Upper lobe of right lung (tissue), 1 donor: ENCODE measurements around the gene BMAL1. TPM values are rescaled to one million over a fixed set of nuclear protein-coding genes. Genes with fewer than 3 reads are reported as not detected.
"Not testable (repeated sequence)": the region's sequence is repeated elsewhere in the genome, so short reads cannot be mapped to it uniquely, and the experiment has no call there.

ENCODE experiments used
- ATAC-seq: fragments of 200-7000 bp; cut with Tn5 transposase; one replicate; pipeline ENCODE4 v1.9.1; 2020; ENCODE audit warnings: mild to moderate bottlenecking, moderate library complexity
- DNase-seq: peaks from one replicate; pipeline ENCODE4 v3.0.0-alpha.2; 2020
- H3K27ac ChIP-seq: fragments of 200-600 bp; one replicate; pipeline ENCODE4 v1.8.0; 2022
- H3K27me3 ChIP-seq: fragments of 200-600 bp; one replicate; pipeline ENCODE4 v1.8.0; 2022; ENCODE audit warnings: mild to moderate bottlenecking
- H3K36me3 ChIP-seq: fragments of 200-600 bp; one replicate; pipeline ENCODE4 v1.8.0; 2022
- H3K4me1 ChIP-seq: fragments of 200-600 bp; one replicate; pipeline ENCODE4 v1.8.0; 2022
- H3K4me3 ChIP-seq: fragments of 200-600 bp; one replicate; pipeline ENCODE4 v1.8.0; 2022; ENCODE audit warnings: mild to moderate bottlenecking
- H3K9me3 ChIP-seq: fragments of 200-600 bp; one replicate; pipeline ENCODE4 v1.8.0; 2022
- intact Hi-C: fragments of 100-400 bp; cut with DNase I; formaldehyde crosslinking; loops from one replicate; pipeline ENCODE4 v1.11.0; 2022
- total RNA-seq: library from RNA; stranded (reverse); fragmentation: NEBNext Ultra II Directional; extraction: Animal tissue kit (Norgen Biotek cat#: 25700); gene quantifications from one replicate; pipeline ENCODE4 v1.2.1, GENCODE V29; 2021
- TF ChIP-seq, protein P1 (sequence below): fragments of 200-600 bp; IDR thresholded peaks from one replicate; pipeline ENCODE4 v1.8.0; 2022; ENCODE audit warnings: antibody characterized with exemption
- donor health status: DM: no; HTN: yes; CAD: no; lungs with severe emphysema.

The BMAL1 gene
- total RNA-seq, 1 donor from 2014 or later: 18.8 TPM

DNA sequence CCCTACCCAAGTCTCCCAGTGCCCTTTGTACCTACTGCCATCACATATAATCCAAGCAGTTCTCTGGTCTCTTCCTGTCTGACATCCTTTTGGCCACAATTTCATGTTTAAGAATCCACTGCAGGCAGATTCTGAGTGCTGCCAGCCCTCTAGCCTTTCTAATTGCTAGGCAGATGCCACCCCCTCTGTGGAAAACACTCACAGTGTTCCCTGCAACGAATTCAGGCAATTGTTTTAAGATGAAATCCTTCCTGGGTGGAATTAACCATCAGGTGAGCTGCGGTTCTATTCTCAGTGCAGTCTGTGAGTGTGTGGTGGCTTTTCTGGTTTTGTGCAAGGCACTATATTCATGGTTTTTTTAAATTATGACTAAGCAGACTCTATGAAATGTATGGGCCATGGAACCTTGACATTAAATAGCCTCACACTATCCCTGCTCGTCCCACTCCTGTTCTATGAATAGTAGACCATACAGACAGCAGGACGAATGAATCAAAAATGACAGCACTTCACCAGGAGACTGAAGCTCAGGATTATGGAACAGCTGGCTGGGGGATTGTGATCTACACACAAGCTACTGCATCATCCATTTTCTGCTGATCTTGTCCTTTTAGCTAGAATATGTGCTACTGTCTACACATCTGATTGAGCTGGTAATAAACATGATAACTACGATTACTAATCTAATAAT lies 29.8 kb upstream of the BMAL1 start:
- H3K36me3 ChIP-seq: no peaks in the 10 kb centered on the region
- H3K27ac ChIP-seq: no peak overlapping the region
- TF ChIP-seq, protein P1, sequence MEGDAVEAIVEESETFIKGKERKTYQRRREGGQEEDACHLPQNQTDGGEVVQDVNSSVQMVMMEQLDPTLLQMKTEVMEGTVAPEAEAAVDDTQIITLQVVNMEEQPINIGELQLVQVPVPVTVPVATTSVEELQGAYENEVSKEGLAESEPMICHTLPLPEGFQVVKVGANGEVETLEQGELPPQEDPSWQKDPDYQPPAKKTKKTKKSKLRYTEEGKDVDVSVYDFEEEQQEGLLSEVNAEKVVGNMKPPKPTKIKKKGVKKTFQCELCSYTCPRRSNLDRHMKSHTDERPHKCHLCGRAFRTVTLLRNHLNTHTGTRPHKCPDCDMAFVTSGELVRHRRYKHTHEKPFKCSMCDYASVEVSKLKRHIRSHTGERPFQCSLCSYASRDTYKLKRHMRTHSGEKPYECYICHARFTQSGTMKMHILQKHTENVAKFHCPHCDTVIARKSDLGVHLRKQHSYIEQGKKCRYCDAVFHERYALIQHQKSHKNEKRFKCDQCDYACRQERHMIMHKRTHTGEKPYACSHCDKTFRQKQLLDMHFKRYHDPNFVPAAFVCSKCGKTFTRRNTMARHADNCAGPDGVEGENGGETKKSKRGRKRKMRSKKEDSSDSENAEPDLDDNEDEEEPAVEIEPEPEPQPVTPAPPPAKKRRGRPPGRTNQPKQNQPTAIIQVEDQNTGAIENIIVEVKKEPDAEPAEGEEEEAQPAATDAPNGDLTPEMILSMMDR: no peak
- no peaks in the 10 kb centered on the region for H3K9me3 ChIP-seq
- peaks cover 3% of the 10 kb centered on the region for H3K27me3 ChIP-seq
- no peak overlapping the region for H3K4me3 ChIP-seq
- DNase-seq (no peak), ATAC-seq (no peak)
- intact Hi-C loops: no loop called here
- H3K4me1 ChIP-seq: no peaks in the 10 kb centered on the region

DNA sequence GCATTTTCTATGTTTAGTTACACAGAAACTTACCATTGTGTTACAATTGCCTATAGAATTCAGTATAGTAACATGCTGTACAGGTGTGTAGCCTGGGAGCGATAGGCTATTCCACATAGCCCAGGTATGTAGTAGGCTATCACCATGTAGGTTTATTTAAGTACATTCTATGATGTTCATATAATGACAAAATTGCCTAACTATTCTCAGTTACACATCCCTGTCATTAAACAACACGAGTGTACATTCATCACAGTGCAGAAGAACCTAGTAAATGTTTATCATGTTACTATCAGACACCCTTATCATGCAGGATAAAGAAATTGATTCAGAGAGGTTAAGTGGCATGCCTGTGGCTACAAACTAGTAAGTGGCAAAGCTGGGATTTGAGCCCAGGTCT lies 28.4 kb upstream of the BMAL1 start:
- intact Hi-C loops: no loop called here
- Histone ChIP-seq H3K36me3 (no peaks in the 10 kb centered on the region), H3K27me3 (no peaks in the 10 kb centered on the region), H3K4me3 (no peak overlapping the region), H3K9me3 (no peaks in the 10 kb centered on the region), H3K4me1 (no peaks in the 10 kb centered on the region), H3K27ac (no peak overlapping the region)
- DNase-seq: no peak
- TF ChIP-seq, protein P1: no peak
- ATAC-seq: no peak

DNA sequence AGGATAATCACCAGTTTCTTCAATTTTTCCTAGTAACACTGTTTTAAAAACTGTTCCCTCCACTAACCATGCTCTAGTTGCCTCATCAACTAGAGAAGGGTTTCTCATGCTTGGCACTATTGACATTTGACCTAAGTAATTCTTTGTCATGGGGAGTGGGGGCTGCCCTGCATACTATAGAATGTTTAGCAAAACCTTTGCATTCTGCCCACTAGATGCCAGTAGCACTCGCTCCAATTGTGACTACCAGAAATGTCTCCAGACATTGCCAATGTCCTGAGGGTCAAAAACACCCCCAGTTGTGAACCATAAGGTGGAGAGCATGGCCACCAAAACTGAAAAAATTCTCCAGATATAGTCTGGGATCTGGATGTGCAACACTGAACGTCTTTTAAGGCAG lies 27.6 kb upstream of the BMAL1 start:
- H3K36me3 ChIP-seq: no peaks in the 10 kb centered on the region
- H3K27ac ChIP-seq: no peak overlapping the region
- no peaks in the 10 kb centered on the region for H3K4me1 ChIP-seq
- H3K4me3 ChIP-seq: no peak overlapping the region
- TF ChIP-seq, protein P1: peak; percentile 5
- intact Hi-C loops: no loop called here
- H3K27me3 ChIP-seq: no peaks in the 10 kb centered on the region
- no peak for ATAC-seq
- DNase-seq: no peak
- H3K9me3 ChIP-seq: no peaks in the 10 kb centered on the region

DNA sequence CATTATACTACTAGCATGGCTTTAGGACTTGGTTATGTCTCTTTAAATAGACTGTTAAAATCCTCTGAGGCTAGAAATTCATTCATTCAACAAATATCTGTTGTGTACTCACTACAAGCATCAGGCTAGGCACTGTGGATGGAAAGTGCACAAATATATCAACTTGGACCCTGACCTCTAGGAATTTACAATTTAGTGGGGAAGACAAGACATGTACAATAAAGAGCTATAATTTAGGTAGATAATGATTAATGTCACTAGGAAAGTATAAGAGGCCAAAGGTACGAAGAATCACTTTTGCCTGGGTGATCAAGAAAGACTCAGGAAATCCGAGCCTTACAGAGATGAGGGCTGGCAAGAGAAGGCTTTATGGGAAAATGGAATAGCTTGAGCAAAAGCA lies 25.6 kb upstream of the BMAL1 start:
- ATAC-seq: no peak
- no peaks in the 10 kb centered on the region for H3K4me1 ChIP-seq
- intact Hi-C loops: no loop called here

DNA sequence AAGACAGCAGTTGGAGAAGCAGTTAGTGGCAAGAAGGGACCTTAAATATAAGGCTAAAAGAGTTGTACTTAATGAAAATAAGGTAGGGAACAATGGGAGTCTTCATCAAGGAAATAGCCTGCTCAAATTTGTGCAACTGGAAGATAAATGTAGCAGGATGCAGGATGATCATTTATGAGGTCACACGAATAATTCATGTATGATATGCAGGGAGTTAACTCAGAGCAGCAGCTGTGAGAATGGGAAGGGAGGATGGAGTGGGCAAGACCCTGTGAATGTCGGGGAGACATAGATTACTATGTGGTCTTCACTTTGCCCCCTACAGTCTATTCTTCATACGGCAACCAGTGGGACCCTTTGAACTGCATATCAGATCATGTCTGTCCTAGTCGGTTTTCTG lies 25.2 kb upstream of the BMAL1 start:
- no peaks in the 10 kb centered on the region for H3K27me3 ChIP-seq
- intact Hi-C loops: no loop called here
- no peak overlapping the region for H3K27ac ChIP-seq
- TF ChIP-seq, protein P1: no peak
- H3K4me3 ChIP-seq: no peak overlapping the region
- no peaks in the 10 kb centered on the region for H3K36me3 ChIP-seq
- H3K4me1 ChIP-seq: no peaks in the 10 kb centered on the region
- DNase-seq (no peak), ATAC-seq (no peak)
- H3K9me3 ChIP-seq: no peaks in the 10 kb centered on the region

More for the DNA sequence above, 25.6 kb upstream of the BMAL1 start:
- H3K4me3 ChIP-seq: no peak overlapping the region
- TF ChIP-seq, protein P1: no peak
- H3K27ac ChIP-seq: no peak overlapping the region
- no peak for DNase-seq
- no peaks in the 10 kb centered on the region for H3K27me3 ChIP-seq
- no peaks in the 10 kb centered on the region for H3K9me3 ChIP-seq
- H3K36me3 ChIP-seq: no peaks in the 10 kb centered on the region

DNA sequence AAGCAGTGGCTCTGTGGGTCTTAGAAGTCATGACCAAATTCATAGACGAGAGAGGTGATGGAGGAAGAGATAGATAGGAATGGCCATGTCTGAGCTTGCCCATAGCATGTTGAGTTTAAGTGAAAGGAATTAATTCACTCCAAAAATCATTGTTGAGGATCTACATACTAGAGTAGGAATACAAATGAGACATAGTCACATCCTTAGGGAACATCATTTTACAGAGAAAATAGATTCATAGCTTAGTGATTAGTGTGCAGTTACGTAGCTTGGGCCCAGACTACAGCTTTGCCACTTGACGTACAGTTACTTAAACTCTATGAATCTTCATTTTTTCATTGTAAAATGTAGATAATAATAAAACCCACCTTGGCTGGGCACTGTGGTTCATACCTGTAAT lies 21.4 kb upstream of the BMAL1 start:
- H3K4me3 ChIP-seq: no peak overlapping the region
- TF ChIP-seq, protein P1: no peak
- H3K27me3 ChIP-seq: no peaks in the 10 kb centered on the region
- no peaks in the 10 kb centered on the region for H3K9me3 ChIP-seq
- H3K36me3 ChIP-seq: no peaks in the 10 kb centered on the region
- DNase-seq (no peak), ATAC-seq (no peak)
- no peak overlapping the region for H3K27ac ChIP-seq
- intact Hi-C loops: no loop called here
- peaks cover 6% of the 10 kb centered on the region for H3K4me1 ChIP-seq

DNA sequence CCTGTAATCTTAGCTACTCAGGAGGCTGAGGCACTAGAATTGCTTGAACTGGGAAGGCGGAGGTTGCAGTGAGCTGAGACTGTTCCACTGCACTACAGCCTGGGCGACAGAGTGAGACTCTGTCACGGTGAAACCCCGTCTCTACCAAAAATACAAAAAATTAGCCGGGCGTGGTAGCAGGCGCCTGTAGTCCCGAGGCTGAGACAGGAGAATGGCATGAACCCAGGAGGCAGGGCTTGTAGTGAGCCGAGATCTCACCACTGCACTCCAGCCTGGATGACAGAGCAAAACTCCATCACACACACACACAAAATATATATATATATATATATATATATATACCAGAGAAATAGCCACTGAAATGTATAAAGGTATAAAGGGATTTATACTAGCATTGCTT lies 19.5 kb upstream of the BMAL1 start:
- H3K36me3 ChIP-seq, H3K9me3 ChIP-seq, H3K27me3 ChIP-seq, ATAC-seq, H3K4me3 ChIP-seq, DNase-seq, intact Hi-C loops, H3K27ac ChIP-seq: not testable (repeated sequence)
- H3K4me1 ChIP-seq: peaks cover 18% of the 10 kb centered on the region
